HepG2 (cell line): Measurements from ENCODE around the gene CD58. TPM values are rescaled to one million over a fixed set of nuclear protein-coding genes. Genes with fewer than 3 reads are reported as not detected.

ENCODE experiments used
- ATAC-seq: fragments of 200-7000 bp; cut with Tn5 transposase; 3 replicates; pipeline ENCODE4 v1.9.1; 2020; ENCODE audit warnings: mild to moderate bottlenecking, moderate library complexity
- BruUV-seq: library from RNA; stranded (reverse); fragments of 400-500 nt; replicated peaks from 2 replicates; lab custom pipeline; 2021; lab: Mats Ljungman, UMichigan
- CTCF ChIA-PET: fragments of 300-600 bp; formaldehyde crosslinking; extraction: SDS; loops from one replicate; lab custom pipeline; 2021; ENCODE audit warnings: low total read pairs, inconsistent platforms, low intra/inter-chr PET ratio; lab: Yijun Ruan, JAX
- POLR2A ChIA-PET: fragments of 350-600 bp; sonication (Branson Sonifier 250); formaldehyde crosslinking; loops from one replicate; lab custom pipeline; 2020; ENCODE audit warnings: antibody characterized with exemption, inconsistent platforms; lab: Yijun Ruan, JAX
- DNase-seq: peaks from one replicate; pipeline ENCODE4 v3.0.0-alpha.2; 2015; ENCODE audit warnings: low spot score
- FAIRE-seq: peaks from 3 replicates; lab custom pipeline; 2011; peaks lifted over from hg19 to GRCh38; lab: Jason Lieb, UNC
- H2AFZ ChIP-seq: one replicate; pipeline ENCODE4 v1.6.1; 2011; ENCODE audit warnings: low read length, inconsistent platforms
- H3K27ac ChIP-seq: fragments of 300-600 bp; 3 replicates; pipeline ENCODE4 v1.8.0; 2011; ENCODE audit warnings: mixed run types, mild to moderate bottlenecking, mixed read lengths, low read length, inconsistent platforms; ENCODE audit not compliant: insufficient read depth; ENCODE audit errors: extremely low read length
- H3K27me3 ChIP-seq, 2 experiments: fragments of 200-600 bp in 1 of 2; 2 replicates in 1 of 2; 3 replicates in 1 of 2; pipeline versions ENCODE4 v1.6.0 to v1.8.0; 2011; ENCODE audit warnings: low read length in 2 of 2, mild to moderate bottlenecking in 2 of 2, moderate library complexity in 2 of 2, inconsistent platforms in 1 of 2; ENCODE audit not compliant: insufficient read depth in 2 of 2, control insufficient read depth in 1 of 2
- H3K36me3 ChIP-seq, 2 experiments: fragments of 200-600 bp in 1 of 2; replicated peaks in 1 of 2; 2 replicates in 1 of 2; 3 replicates in 1 of 2; pipeline versions ENCODE4 v1.5.1 to v1.8.0; 2011; ENCODE audit warnings: low read length in 2 of 2, inconsistent platforms in 1 of 2; ENCODE audit not compliant: insufficient read depth in 2 of 2, control insufficient read depth in 1 of 2
- H3K4me1 ChIP-seq: 2 replicates; pipeline ENCODE4 v1.5.1; 2012; ENCODE audit warnings: low read length, inconsistent platforms; ENCODE audit not compliant: insufficient read depth
- H3K4me2 ChIP-seq: 2 replicates; pipeline ENCODE4 v1.6.0; 2011; ENCODE audit warnings: low read depth, low read length, inconsistent platforms
- H3K4me3 ChIP-seq, 3 experiments: fragments of 200-600 bp in 1 of 3; sonication (generic), shearing (Covaris generic) in 1 of 3; replicated peaks in 1 of 3; 2 replicates each; pipeline ENCODE4 v1.5.1; 2011 to 2016; ENCODE audit warnings: low read length in 3 of 3, inconsistent platforms in 2 of 3, low read depth in 2 of 3, mild to moderate bottlenecking in 2 of 3, control low read depth in 1 of 3, mixed read lengths in 1 of 3; ENCODE audit not compliant: insufficient read depth in 1 of 3
- H3K79me2 ChIP-seq: one replicate; pipeline ENCODE4 v1.6.1; 2011; ENCODE audit warnings: low read length, inconsistent platforms; ENCODE audit not compliant: insufficient read depth
- H3K9ac ChIP-seq: 2 replicates; pipeline ENCODE4 v1.6.0; 2011; ENCODE audit warnings: mild to moderate bottlenecking, low read depth, low read length, inconsistent platforms; ENCODE audit not compliant: insufficient read depth
- H3K9me3 ChIP-seq: 2 replicates; pipeline ENCODE4 v1.5.1; 2012; ENCODE audit warnings: mild to moderate bottlenecking, low read length
- H4K20me1 ChIP-seq: 2 replicates; pipeline ENCODE4 v1.6.0; 2011; ENCODE audit warnings: inconsistent platforms, mild to moderate bottlenecking, low read length, moderate library complexity; ENCODE audit not compliant: insufficient read depth
- CEBPB ChIP-seq: IDR thresholded peaks from 2 replicates; pipeline ENCODE4 v1.6.1; 2011; ENCODE audit warnings: low read depth, low read length, improper control_type of control experiment, borderline replicate concordance
- FOSL2 ChIP-seq: sonication (generic); formaldehyde crosslinking; IDR thresholded peaks from 2 replicates; pipeline ENCODE4 v1.4.0; 2020; ENCODE audit warnings: missing genetic modification reagents
- SAP130 ChIP-seq: IDR thresholded peaks from 2 replicates; pipeline ENCODE4 v1.6.1; 2016; ENCODE audit warnings: low read depth
- ZNF501 ChIP-seq: sonication (generic); formaldehyde crosslinking; IDR thresholded peaks from 2 replicates; pipeline ENCODE4 v1.5.1; 2020; ENCODE audit warnings: mild to moderate bottlenecking, moderate library complexity, missing genetic modification reagents
- ZNF629 ChIP-seq: sonication (generic); formaldehyde crosslinking; conservative IDR thresholded peaks from 2 replicates; pipeline ENCODE4 v1.5.0; 2020; ENCODE audit warnings: missing genetic modification reagents
- ZNF646 ChIP-seq: sonication (generic); formaldehyde crosslinking; IDR thresholded peaks from 2 replicates; pipeline ENCODE4 v1.9.0; 2021; ENCODE audit warnings: mild to moderate bottlenecking, missing genetic modification reagents
- WGBS: methylation state at CpG from one replicate; pipeline ENCODE4 v1.1.6; 2017; ENCODE audit warnings: low lambda C conversion rate; 5-methylcytosine and 5-hydroxymethylcytosine counted together
- in situ Hi-C: cut with HindIII; loops from 2 replicates; pipeline ENCODE4 v1.10.0; 2017; ENCODE audit warnings: low pct_unique_long_range_greater_than_20kb; ENCODE audit not compliant: extremely low pct_ligation_motif_present
- intact Hi-C: fragments of 100-400 bp; cut with micrococcal nuclease; formaldehyde crosslinking; loops from one replicate; pipeline ENCODE4 v1.10.0; 2022; ENCODE audit not compliant: unreplicated experiment
- polyA plus RNA-seq, 8 experiments: library from polyadenylated mRNA; depleted of rRNA in 3 of 8; stranded (reverse) in 7 of 8; unstranded in 1 of 8; fragments of >200 nt; fragmentation: Illumina TruSeq in 4 of 8; extraction: Trizol in 4 of 8; gene quantifications; 2 replicates each; pipeline versions ENCODE4 v1.2.1 to v1.2.3, GENCODE V29; 2011 to 2016; ENCODE audit warnings: low read depth in 4 of 8, missing spikeins in 1 of 8, mixed read lengths in 1 of 8; ENCODE audit not compliant: insufficient read depth in 1 of 8
- total RNA-seq, 5 experiments: library from RNA; depleted of rRNA; stranded (reverse); fragments of >200 nt; fragmentation: Illumina TruSeq; extraction: Trizol; gene quantifications; 2 replicates each; pipeline ENCODE4 v1.2.3, GENCODE V29; 2016; ENCODE audit warnings: low read depth in 1 of 5
- TF ChIP-seq, protein P1 (sequence below), 2 experiments: sonication (generic) in 1 of 2; formaldehyde crosslinking in 1 of 2; IDR thresholded peaks; 2 replicates each; pipeline versions ENCODE4 v1.4.0 to v1.6.1; 2016 to 2020; ENCODE audit warnings: borderline replicate concordance in 1 of 2, low read depth in 1 of 2, mild to moderate bottlenecking in 1 of 2, missing genetic modification reagents in 1 of 2
- TF ChIP-seq, protein P2 (sequence below): sonication (generic); formaldehyde crosslinking; conservative IDR thresholded peaks from 2 replicates; pipeline ENCODE4 v1.8.1; 2023; ENCODE audit warnings: missing genetic modification reagents

Gene CD58
- total and polyA plus RNA-seq, 2 of the 13 experiments (the other 11 are each of a cell fraction or from before 2014, with no cell fraction given) = 9.4 to 13.5 TPM

- intact Hi-C loops = loop anchor here (5.0 kb wide), 1 partner anchor 68 kb away; the partner anchor contains the start of gene CD58
- FAIRE-seq (no peak), DNase-seq (no peak), ATAC-seq (peak; percentile 31)
- 99% methylated on average over 6 of the region's 8 CpGs for whole genome bisulfite sequencing
- in situ Hi-C loops = no loop called here
- peaks cover 4 to 18% of the 10 kb centered on the region in 2 experiments; a peak in 3 of 5 replicates for H3K36me3 ChIP-seq
- no peaks in the 10 kb centered on the region for H3K9me3 ChIP-seq
- H4K20me1 ChIP-seq = peaks cover 5% of the 10 kb centered on the region
- ChIA-PET POLR2A (interaction anchor here (0.7 to 1.1 kb wide), 2 partner anchors 10 to 29 kb away, joined by 3 to 4 read pairs; no protein-coding TSS in a partner anchor), CTCF (no interaction called here)
- no peaks in the 10 kb centered on the region for H3K27me3 ChIP-seq
- H3K4me3 ChIP-seq = no peak overlapping the region
- 0 out of 2 replicates have a peak overlapping the region, but pooled peaks have one; percentile 34 for H3K9ac ChIP-seq
- no TSS peak for BruUV-seq
- H2AFZ ChIP-seq = no peak overlapping the region
- no peak overlapping the region for H3K4me2 ChIP-seq
- peak overlapping the region; percentile 43 for H3K27ac ChIP-seq
- H3K79me2 ChIP-seq = peaks cover 28% of the 10 kb centered on the region
- H3K4me1 ChIP-seq = peaks cover 56% of the 10 kb centered on the region
- TF ChIP-seq CEBPB = peak; percentile 6; the same call in 1 of the 2 replicates
- no peak for TF ChIP-seq ZNF646 (CRISPR knock-in tag)
- TF ChIP-seq, protein P1, sequence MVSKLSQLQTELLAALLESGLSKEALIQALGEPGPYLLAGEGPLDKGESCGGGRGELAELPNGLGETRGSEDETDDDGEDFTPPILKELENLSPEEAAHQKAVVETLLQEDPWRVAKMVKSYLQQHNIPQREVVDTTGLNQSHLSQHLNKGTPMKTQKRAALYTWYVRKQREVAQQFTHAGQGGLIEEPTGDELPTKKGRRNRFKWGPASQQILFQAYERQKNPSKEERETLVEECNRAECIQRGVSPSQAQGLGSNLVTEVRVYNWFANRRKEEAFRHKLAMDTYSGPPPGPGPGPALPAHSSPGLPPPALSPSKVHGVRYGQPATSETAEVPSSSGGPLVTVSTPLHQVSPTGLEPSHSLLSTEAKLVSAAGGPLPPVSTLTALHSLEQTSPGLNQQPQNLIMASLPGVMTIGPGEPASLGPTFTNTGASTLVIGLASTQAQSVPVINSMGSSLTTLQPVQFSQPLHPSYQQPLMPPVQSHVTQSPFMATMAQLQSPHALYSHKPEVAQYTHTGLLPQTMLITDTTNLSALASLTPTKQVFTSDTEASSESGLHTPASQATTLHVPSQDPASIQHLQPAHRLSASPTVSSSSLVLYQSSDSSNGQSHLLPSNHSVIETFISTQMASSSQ (IDR thresholded peaks at IDR 0.05; ENCODE audit: low read depth) = no peak
- TF ChIP-seq, protein P1 (CRISPR knock-in tag; IDR thresholded peaks at IDR 0.05; ENCODE audit: borderline replicate concordance) = 0 out of 2 replicates have a peak, but pooled peaks have one; percentile 26
- TF ChIP-seq SAP130 (CRISPR knock-in tag) = peak; percentile 52
- TF ChIP-seq ZNF629 (CRISPR knock-in tag) = peak; percentile 53; the same call in 1 of the 2 replicates
- peak; percentile 93 for TF ChIP-seq FOSL2 (CRISPR knock-in tag)
- 0 out of 2 replicates have a peak, but pooled peaks have one; percentile 12 for TF ChIP-seq ZNF501 (CRISPR knock-in tag)
- TF ChIP-seq, protein P2, sequence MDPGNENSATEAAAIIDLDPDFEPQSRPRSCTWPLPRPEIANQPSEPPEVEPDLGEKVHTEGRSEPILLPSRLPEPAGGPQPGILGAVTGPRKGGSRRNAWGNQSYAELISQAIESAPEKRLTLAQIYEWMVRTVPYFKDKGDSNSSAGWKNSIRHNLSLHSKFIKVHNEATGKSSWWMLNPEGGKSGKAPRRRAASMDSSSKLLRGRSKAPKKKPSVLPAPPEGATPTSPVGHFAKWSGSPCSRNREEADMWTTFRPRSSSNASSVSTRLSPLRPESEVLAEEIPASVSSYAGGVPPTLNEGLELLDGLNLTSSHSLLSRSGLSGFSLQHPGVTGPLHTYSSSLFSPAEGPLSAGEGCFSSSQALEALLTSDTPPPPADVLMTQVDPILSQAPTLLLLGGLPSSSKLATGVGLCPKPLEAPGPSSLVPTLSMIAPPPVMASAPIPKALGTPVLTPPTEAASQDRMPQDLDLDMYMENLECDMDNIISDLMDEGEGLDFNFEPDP (CRISPR knock-in tag) = no peak
These were observed 66.3 kb downstream of the CD58 start for GRCh38 chr1:116504308-116505156.
